DMS 273 treated with DMSO at 0.1 percent for 48 hours (cell line): ENCODE data around the gene NRBF2.
"Not testable (repeated sequence)": the region's sequence is repeated elsewhere in the genome, so short reads cannot be mapped to it uniquely, and the experiment has no call there.

Experiments
- DNase-seq: peaks from one replicate; lab custom pipeline; 2025; lab: John Stamatoyannopoulos, UW

The NRBF2 gene

GRCh38 chr10:63119041-63119440, 14.1 kb upstream of the NRBF2 start:
- DNase-seq: no peak

- peak; percentile 98 for DNase-seq
Observed at GRCh38 chr10:63120554-63120953, 12.6 kb upstream of the NRBF2 start.

DNA sequence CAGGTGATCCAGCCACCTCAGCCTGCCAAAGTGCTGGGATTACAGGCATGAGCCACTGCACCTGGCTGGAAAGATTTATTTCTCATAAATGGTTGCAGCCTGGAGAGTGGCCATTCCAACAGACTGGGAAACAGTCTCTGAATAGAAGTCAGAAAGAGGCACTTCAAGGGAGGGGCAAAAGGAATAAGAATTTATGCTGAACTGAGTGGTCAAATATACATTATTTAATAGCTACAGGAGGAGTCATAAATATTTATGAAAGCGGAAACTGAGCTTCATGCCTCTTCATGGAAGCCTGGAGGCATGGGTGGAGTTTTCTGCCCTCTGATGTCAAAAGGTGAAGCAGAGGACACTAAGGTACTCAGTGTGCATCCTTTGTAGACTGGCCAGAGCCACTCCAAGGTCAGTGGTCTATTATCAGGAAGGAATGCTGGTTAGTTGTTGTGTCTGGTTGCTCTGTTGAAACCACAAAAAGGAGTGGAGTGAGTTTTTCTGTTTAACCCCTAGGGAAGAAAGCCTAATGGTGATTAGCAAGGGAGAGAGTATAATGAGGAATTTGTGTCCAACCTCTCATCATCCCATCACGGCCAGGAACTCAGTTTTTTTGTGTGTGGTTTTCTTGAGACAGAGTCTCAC, 9.3 kb upstream of the NRBF2 start:
- DNase-seq: no peak

DNA sequence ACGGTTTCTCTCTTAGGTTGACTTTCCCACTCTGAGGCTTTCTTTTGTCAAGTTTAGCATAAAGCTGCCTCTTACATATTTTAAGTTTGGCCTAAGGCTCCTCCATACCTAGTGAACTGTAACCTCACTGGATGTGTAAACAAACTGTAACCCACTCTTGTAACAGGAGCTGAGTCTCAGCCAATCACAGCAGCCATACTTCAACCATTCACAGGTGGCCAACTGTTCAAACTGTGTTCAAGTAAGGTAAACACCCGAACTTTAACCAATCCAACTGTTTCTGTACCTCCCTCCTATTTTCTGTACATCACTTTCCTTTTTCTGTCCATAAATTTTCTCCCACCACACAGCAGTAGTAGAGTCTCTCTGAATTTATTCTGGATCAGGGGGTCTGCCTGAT, 7.7 kb upstream of the NRBF2 start:
- no peak for DNase-seq

GRCh38 chr10:63128443-63128842, 4.7 kb upstream of the NRBF2 start:
- no peak for DNase-seq

DNA sequence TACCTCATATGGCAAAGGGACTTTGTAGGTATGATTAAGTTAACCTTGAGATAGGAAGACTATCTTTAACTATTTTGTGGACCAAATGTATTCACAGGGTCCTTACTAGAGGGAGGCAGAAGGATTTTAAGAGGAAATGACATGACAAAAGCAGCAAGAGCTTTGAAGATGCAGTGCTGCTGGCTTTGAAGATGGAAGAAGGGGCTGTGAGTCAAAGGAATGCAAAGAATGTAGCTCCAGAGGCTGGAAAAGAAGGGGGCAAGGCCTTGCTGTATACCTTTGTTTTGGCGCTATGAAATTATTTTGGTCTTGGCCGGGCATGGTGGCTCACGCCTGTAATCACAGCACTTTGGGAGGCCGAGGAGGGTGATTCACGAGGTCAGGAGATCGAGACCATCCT, 3.2 kb upstream of the NRBF2 start:
- DNase-seq: no peak

- no peak for DNase-seq
Observed at GRCh38 chr10:63132651-63133055, 475 bp upstream of the NRBF2 start.

- no peak for DNase-seq
Observed at GRCh38 chr10:63133821-63134557, 861 bp downstream of the NRBF2 start.

GRCh38 chr10:63137306-63137705, 4.2 kb downstream of the NRBF2 start:
- no peak for DNase-seq

DNA sequence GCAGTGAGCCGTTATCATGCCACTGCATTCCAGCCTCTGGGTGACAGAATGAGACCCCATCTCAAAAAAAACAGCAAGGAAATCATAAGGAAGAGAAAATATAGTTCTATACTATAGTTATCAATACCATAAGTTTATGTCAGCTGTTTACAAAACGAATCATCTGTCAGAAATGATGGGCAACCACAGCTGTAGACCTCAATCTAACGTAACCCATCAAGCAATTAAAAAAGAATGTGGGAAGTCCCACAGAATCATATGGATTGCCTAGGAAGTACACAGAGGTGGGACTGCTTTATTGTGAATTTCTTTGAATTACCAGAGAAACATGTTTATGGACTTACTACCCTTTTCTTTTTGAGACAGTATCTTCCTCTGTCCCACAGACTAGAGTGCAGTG, 6.9 kb downstream of the NRBF2 start:
- no peak for DNase-seq

- no peak for DNase-seq
Observed at GRCh38 chr10:63142136-63142535, 9.0 kb downstream of the NRBF2 start.

GRCh38 chr10:63143987-63144386, 10.9 kb downstream of the NRBF2 start:
- DNase-seq: no peak

DNA sequence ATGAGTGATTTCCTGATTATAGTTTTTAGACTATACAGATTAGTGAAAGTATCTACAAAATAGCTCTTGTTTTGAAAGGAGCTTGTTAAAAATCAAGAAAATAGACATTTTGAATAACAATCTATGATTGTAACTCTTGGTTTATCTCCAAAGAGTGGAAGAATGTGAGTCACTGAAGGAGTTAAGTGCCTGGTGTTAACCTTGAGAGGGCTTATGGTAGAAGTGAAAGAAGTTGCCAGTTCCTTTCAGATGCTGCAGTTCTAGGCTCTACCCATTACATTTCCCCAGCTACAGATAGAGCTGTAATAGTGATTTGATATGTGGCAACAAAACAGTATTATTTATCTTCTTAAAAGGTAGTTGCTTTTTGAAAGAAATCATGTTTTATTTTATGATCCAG, 12.7 kb downstream of the NRBF2 start:
- DNase-seq: no peak

DNA sequence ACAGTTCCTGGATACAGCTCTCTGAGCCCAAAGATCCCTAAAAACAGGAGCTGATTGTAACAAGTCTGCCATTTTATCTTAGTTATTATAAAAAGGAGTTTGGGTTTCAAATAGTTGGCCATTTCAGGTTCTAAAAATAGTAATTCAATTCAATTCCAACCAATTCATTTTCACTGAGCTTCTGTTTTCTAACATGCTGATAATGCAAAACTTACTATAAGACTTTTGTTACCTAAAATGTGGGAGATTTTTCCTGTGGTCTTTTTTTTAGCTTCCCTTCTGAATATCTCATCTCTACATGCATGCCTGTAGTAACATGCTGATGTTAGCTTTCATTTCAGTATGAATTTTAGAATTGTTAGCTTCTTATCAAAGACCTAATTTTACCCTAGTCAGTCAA, 13.4 kb downstream of the NRBF2 start:
- DNase-seq: no peak

GRCh38 chr10:63150745-63151144, 17.6 kb downstream of the NRBF2 start:
- DNase-seq: no peak

GRCh38 chr10:63153868-63154545, 20.9 kb downstream of the NRBF2 start:
- not testable (repeated sequence) for DNase-seq

- DNase-seq: no peak
Observed at GRCh38 chr10:63154546-63155387, 21.6 kb downstream of the NRBF2 start.

GRCh38 chr10:63155388-63156020, 22.4 kb downstream of the NRBF2 start:
- no peak for DNase-seq

DNA sequence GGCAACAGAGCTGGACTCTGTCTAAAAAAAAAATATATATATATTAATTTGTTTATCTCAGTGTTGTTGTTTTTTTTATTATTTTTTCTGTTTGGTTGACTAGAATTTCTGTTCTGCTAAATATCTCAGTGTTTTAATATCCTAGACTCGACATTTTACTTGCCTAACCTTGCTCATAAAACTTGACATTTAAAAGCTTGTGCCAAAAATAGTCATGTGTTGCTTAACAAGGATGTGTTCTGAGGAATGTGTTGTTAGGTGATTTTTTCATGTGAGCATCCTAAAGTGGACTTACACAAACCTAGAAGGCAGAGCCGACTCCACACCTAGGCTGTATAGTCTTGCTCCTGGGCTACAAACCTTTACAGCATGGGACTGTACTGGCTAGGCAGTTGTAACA, 23.1 kb downstream of the NRBF2 start:
- no peak for DNase-seq

DNA sequence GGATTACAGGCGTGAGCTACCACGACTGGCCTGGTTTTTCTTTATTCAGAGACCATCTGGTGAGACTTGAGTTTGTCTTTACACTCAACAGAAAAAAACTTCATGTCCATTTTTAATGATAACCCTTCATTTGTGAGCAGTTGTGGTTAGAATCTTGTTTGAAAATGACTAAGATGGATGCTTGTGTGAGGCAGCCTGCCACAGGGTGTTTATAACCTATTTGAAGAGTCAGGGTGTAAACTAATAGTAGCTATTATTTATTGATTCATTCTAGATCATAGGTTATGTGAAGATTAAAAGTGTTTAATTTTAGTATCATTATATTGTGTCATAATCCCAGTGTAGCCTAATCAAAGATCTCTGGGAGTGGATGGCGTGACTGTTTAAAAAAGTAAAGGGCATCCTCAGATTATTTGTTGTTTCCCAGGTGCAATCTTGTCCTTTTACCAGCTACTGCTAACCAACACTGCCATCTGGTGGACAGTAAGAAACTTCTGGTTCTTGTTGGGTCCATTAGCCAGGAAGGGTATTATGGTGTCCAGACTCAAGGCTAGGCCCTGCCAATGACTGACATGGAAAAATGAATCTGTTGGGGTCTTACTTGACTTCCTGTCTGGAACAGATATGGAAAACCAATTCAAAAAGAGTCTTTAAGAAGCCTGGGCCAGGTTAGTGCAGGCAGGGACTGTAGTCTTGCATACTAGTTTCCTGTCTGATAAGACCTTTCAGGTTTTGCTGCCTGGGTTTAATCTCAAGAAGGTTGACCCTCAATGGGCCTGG, 24.9 kb downstream of the NRBF2 start:
- DNase-seq: peak; percentile 56

DNA sequence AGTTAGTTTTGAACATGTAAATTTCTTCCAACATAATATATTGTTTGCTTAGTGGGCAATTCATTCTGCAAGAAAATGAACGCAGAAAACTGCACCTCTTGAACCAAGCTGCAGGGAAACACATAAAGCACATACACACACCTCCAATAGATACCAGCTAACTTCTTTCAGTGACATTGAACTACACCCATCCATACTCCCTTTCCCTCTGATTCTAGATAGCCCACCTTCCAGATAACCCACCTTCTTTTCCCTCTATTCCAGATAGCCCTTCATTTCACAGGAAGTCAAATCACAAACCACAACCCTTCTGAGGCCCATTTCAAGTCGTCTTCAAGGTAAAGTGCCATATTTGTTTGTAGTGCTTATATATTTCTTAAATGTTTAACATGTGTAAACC, 28.5 kb downstream of the NRBF2 start:
- DNase-seq: no peak
